NCI-H2029 (cell line): ENCODE data around the gene MAP2K4.
"Not testable (repeated sequence)": the region's sequence is repeated elsewhere in the genome, so short reads cannot be mapped to it uniquely, and the experiment has no call there.

ENCODE experiments used
- DNase-seq: peaks from one replicate; lab custom pipeline; 2025; lab: John Stamatoyannopoulos, UW

Gene MAP2K4

GRCh38 chr17:12094336-12094735 lies 73.7 kb downstream of the MAP2K4 start:
- DNase-seq, result no peak

GRCh38 chr17:12095522-12095921 lies 74.8 kb downstream of the MAP2K4 start:
- no peak for DNase-seq

GRCh38 chr17:12097326-12097725 lies 76.6 kb downstream of the MAP2K4 start:
- DNase-seq, result no peak

- no peak for DNase-seq
These were observed 77.9 kb downstream of the MAP2K4 start for GRCh38 chr17:12098568-12098967.

- no peak for DNase-seq
These were observed 78.7 kb downstream of the MAP2K4 start for GRCh38 chr17:12099412-12099811.

- no peak for DNase-seq
These were observed 84.2 kb downstream of the MAP2K4 start for GRCh38 chr17:12104831-12105230.

GRCh38 chr17:12107905-12108304 lies 87.2 kb downstream of the MAP2K4 start:
- DNase-seq, result no peak

- no peak for DNase-seq
These were observed 90.2 kb downstream of the MAP2K4 start for GRCh38 chr17:12110906-12111305.

- no peak for DNase-seq
These were observed 92.5 kb downstream of the MAP2K4 start for GRCh38 chr17:12113156-12113555.

GRCh38 chr17:12114686-12115418 lies 94.2 kb downstream of the MAP2K4 start:
- no peak for DNase-seq

GRCh38 chr17:12116143-12116542 lies 95.5 kb downstream of the MAP2K4 start:
- no peak for DNase-seq

- DNase-seq, result no peak
These were observed 97.9 kb downstream of the MAP2K4 start for GRCh38 chr17:12118617-12119016.

- no peak for DNase-seq
These were observed 101.4 kb downstream of the MAP2K4 start for GRCh38 chr17:12122075-12122474.

- DNase-seq, result no peak
These were observed 106.5 kb downstream of the MAP2K4 start for GRCh38 chr17:12127177-12127576.

- DNase-seq, result no peak
These were observed 107.0 kb downstream of the MAP2K4 start for GRCh38 chr17:12127667-12128066.

GRCh38 chr17:12128946-12129345 lies 108.3 kb downstream of the MAP2K4 start:
- DNase-seq, result no peak

- no peak for DNase-seq
These were observed 112.5 kb downstream of the MAP2K4 start for GRCh38 chr17:12133183-12133582.

- no peak for DNase-seq
These were observed 113.4 kb downstream of the MAP2K4 start for GRCh38 chr17:12134101-12134500.

GRCh38 chr17:12134587-12134986 lies 113.9 kb downstream of the MAP2K4 start:
- no peak for DNase-seq

- no peak for DNase-seq
These were observed 115.6 kb downstream of the MAP2K4 start for GRCh38 chr17:12136243-12136642.

GRCh38 chr17:12136646-12137045 lies 116.0 kb downstream of the MAP2K4 start:
- no peak for DNase-seq

GRCh38 chr17:12137859-12138258 lies 117.2 kb downstream of the MAP2K4 start:
- no peak for DNase-seq

- no peak for DNase-seq
These were observed 120.0 kb downstream of the MAP2K4 start for GRCh38 chr17:12140685-12141084.

GRCh38 chr17:12162187-12162586 lies 141.5 kb downstream of the MAP2K4 start:
- not testable (repeated sequence) for DNase-seq
